Left lung (tissue), 10 donors: ENCODE results near the gene ZHX3. TPM values are rescaled to one million over a fixed set of nuclear protein-coding genes. Genes with fewer than 3 reads are reported as not detected.

Source experiments
- ATAC-seq: fragments of 200-7000 bp; cut with Tn5 transposase; one replicate; pipeline ENCODE4 v1.9.1; 2020; ENCODE audit warnings: moderate library complexity
- DNase-seq, 4 donors: peaks; one replicate each; pipeline ENCODE4 v3.0.0-alpha.2; 2013 to 2020
- H3K27ac ChIP-seq, 2 donors: fragments of 200-600 bp; sonication (generic) in 1 of 2; one replicate each; pipeline versions ENCODE4 v1.5.0 to v1.8.0; 2020 to 2021
- H3K27me3 ChIP-seq, 2 donors: fragments of 200-600 bp; sonication (generic) in 1 of 2; one replicate each; pipeline versions ENCODE4 v1.5.0 to v1.8.0; 2020 to 2021
- H3K36me3 ChIP-seq, 2 donors: fragments of 200-600 bp; sonication (generic) in 1 of 2; one replicate each; pipeline versions ENCODE4 v1.5.0 to v1.8.0; 2020 to 2021
- H3K4me1 ChIP-seq, 2 donors: fragments of 200-600 bp; one replicate each; pipeline ENCODE4 v1.8.0; 2021
- H3K4me3 ChIP-seq, 2 donors: fragments of 200-600 bp; sonication (generic) in 1 of 2; one replicate each; pipeline versions ENCODE4 v1.5.0 to v1.8.0; 2020 to 2021; ENCODE audit warnings: mild to moderate bottlenecking in 1 of 2
- H3K9me3 ChIP-seq, 2 donors: fragments of 200-600 bp; sonication (generic) in 1 of 2; one replicate each; pipeline versions ENCODE4 v1.5.0 to v1.8.0; 2020 to 2021
- CTCF ChIP-seq, 2 donors: fragments of 200-600 bp; sonication (generic) in 1 of 2; IDR thresholded peaks; one replicate each; pipeline versions ENCODE4 v1.5.0 to v1.8.0; 2021; ENCODE audit warnings: antibody characterized with exemption in 2 of 2
- intact Hi-C, 2 donors: fragments of 100-400 bp; cut with DNase I; formaldehyde crosslinking; loops; one replicate each; pipeline versions ENCODE4 v1.11.2 to v1.14.2; 2022
- polyA plus RNA-seq, 6 donors: library from polyadenylated mRNA; unstranded; fragments of 120-200 nt; gene quantifications; one replicate each; pipeline ENCODE4 v1.2.1, GENCODE V29; 2013; ENCODE audit not compliant: insufficient read length in 6 of 6
- total RNA-seq, 2 donors: library from RNA; stranded (reverse); fragmentation: NEBNext Ultra II Directional; extraction: Animal tissue kit (Norgen Biotek cat#: 25700); gene quantifications; one replicate each; pipeline ENCODE4 v1.2.1, GENCODE V29; 2021
- donor health status: DM: no; HTN: yes; CAD: no.
- donor health status: DM: no; HTN: no; CAD: no.

ZHX3 gene
- total and polyA plus RNA-seq, 8 donors = 8.1 to 47.9 (median 11.2) TPM

- Histone ChIP-seq H3K27me3 (no peaks in the 10 kb centered on the region), H3K9me3 (no peaks in the 10 kb centered on the region), H3K4me3 (no peak overlapping the region), H3K27ac (peak overlapping the region; percentile 67 to 92), H3K36me3 (no peaks in the 10 kb centered on the region), H3K4me1 (peaks cover 37 to 96% of the 10 kb centered on the region in 2 donors)
- intact Hi-C loops = no loop called here
- DNase-seq = no peak
- TF ChIP-seq CTCF (IDR thresholded peaks at IDR 0.05) = no peak
- no peak for ATAC-seq
Measured at GRCh38 chr20:41145317-41145716, 172.2 kb downstream of the ZHX3 start.

DNA sequence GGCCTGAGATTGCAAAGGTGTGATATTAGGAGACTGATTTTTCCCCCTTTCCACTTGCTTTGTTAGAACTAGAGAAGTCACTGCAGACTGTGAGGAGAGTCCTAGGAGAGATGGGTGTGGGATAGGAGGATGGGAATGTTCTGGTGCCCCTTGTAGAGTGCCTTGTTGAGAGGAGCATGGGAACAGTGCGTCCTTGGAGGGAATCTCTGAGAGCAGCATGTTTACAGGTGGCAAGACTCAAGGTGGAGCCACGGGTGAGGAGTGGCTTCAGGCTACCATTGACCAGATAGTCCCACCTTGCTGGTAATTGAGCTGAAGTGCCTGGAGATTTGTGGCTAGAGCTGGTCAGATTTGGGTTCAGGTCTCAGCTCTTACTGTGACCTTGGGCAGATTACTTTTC lies 174.2 kb downstream of the ZHX3 start:
- TF ChIP-seq CTCF (IDR thresholded peaks at IDR 0.05) = no peak
- intact Hi-C loops = no loop called here
- peak overlapping the region; percentile 59 to 92 for H3K27ac ChIP-seq
- peaks cover 40 to 98% of the 10 kb centered on the region in 2 donors for H3K4me1 ChIP-seq
- no peaks in the 10 kb centered on the region for H3K36me3 ChIP-seq
- no peaks in the 10 kb centered on the region for H3K9me3 ChIP-seq
- H3K4me3 ChIP-seq = no peak overlapping the region
- ATAC-seq (peak; percentile 31), DNase-seq (no peak)
- peaks cover 0 to 10% of the 10 kb centered on the region in 2 donors for H3K27me3 ChIP-seq

DNA sequence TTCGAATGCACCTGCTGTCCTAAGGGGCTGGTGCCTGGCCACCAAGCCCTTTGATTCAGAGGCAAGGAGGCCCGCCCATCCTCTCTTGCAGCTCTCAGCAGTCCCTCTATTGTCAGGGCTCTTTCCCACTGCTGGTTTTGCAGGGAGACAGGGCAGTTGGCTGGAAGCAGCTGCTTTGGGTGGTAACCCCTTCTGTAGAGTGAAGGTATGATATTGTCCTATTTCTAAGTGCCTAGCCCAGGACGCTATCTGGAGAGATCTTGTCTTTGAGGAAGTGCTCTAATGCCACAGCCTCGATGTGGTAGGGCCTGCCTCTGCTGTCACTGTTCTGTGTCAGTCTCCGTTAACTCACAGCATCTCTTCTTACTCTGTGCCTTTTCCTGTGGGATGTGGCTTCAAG lies 174.6 kb downstream of the ZHX3 start:
- intact Hi-C loops = no loop called here
- peaks cover 40 to 98% of the 10 kb centered on the region in 2 donors for H3K4me1 ChIP-seq
- ATAC-seq (no peak), DNase-seq (no peak)
- peak overlapping the region; percentile 59 to 92 for H3K27ac ChIP-seq
- no peaks in the 10 kb centered on the region for H3K36me3 ChIP-seq
- no peak overlapping the region for H3K4me3 ChIP-seq
- peaks cover 0 to 14% of the 10 kb centered on the region in 2 donors for H3K27me3 ChIP-seq
- no peak for TF ChIP-seq CTCF (IDR thresholded peaks at IDR 0.05)
- no peaks in the 10 kb centered on the region for H3K9me3 ChIP-seq

DNA sequence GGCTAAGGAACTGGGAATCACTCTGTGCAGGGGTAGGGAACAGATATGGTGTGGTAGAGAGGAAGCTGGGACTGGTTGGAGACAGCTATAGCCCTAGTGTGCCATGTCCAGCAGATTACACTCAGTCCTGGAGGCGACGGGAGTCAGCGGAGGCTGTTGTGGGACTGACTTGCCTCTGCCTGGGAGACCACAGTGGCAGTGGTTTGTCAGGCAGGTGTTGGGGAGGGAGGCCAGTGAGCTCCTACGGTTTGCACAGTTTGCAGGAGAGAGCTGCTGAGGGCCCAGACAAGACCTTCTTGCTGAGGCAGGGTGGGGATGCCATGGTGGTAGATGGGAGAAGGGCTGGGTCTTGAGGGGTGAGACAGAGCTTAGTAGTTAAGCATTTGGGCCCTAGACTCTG lies 175.3 kb downstream of the ZHX3 start:
- H3K36me3 ChIP-seq = no peaks in the 10 kb centered on the region
- H3K4me3 ChIP-seq = no peak overlapping the region
- ATAC-seq = no peak
- no peak for TF ChIP-seq CTCF (IDR thresholded peaks at IDR 0.05)
- peaks cover 40 to 96% of the 10 kb centered on the region in 2 donors for H3K4me1 ChIP-seq
- intact Hi-C loops = no loop called here
- peaks cover 0 to 20% of the 10 kb centered on the region in 2 donors for H3K27me3 ChIP-seq
- no peaks in the 10 kb centered on the region for H3K9me3 ChIP-seq
- no peak for DNase-seq
- peak overlapping the region; percentile 92 to 96 for H3K27ac ChIP-seq

GRCh38 chr20:41141153-41141815 lies 176.2 kb downstream of the ZHX3 start:
- intact Hi-C loops = no loop called here
- peak in 2 of 4 donors; percentile 33 to 37 for DNase-seq
- no peak for TF ChIP-seq CTCF (IDR thresholded peaks at IDR 0.05)
- H3K36me3 ChIP-seq = no peaks in the 10 kb centered on the region
- peaks cover 42 to 90% of the 10 kb centered on the region in 2 donors for H3K4me1 ChIP-seq
- H3K27me3 ChIP-seq = peaks cover 0 to 27% of the 10 kb centered on the region in 2 donors
- H3K4me3 ChIP-seq = no peak overlapping the region
- no peak for ATAC-seq
- H3K27ac ChIP-seq = peak overlapping the region; percentile 92 to 96
- no peaks in the 10 kb centered on the region for H3K9me3 ChIP-seq
